ENCODE data around the gene CCR5. TPM values are rescaled to one million over a fixed set of nuclear protein-coding genes. Genes with fewer than 3 reads are reported as not detected.

CCR5 gene
- total and polyA plus RNA-seq, 9 of the 15 experiments (the other 6 are each of a cell fraction or from before 2014, with no cell fraction given): not detected

- TF ChIP-seq ZNF318 (IDR thresholded peaks at IDR 0.05; ENCODE audit: borderline replicate concordance in 1 of 2, low read depth in 1 of 2): no peak
- TF ChIP-seq STAT5A (IDR thresholded peaks at IDR 0.05; ENCODE audit: borderline replicate concordance, low read length): 0 out of 2 replicates have a peak, but pooled peaks have one; percentile 16
- no peak for TF ChIP-seq ZNF431 (CRISPR knock-in tag; IDR thresholded peaks at IDR 0.05)
- peak; percentile 92 for TF ChIP-seq L3MBTL2 (IDR thresholded peaks at IDR 0.05)
- TF ChIP-seq ZNF449 (CRISPR knock-in tag; IDR thresholded peaks at IDR 0.05): no peak
- TF ChIP-seq NR2C1 (IDR thresholded peaks at IDR 0.05): peak; percentile 64; the same call in 1 of the 2 replicates
- peak; percentile 83 for TF ChIP-seq NR2C1 (tag; IDR thresholded peaks at IDR 0.05)
- TF ChIP-seq ATF3 (IDR thresholded peaks at IDR 0.05): peak; percentile 70
- no peak for TF ChIP-seq ATF3 (CRISPR knock-in tag; conservative IDR thresholded peaks at IDR 0.05)
- TF ChIP-seq TRIM24 (IDR thresholded peaks at IDR 0.05): peak; percentile 62 to 80; a peak in 3 of 4 replicates
- peak; percentile 60 for TF ChIP-seq CBFA2T3 (IDR thresholded peaks at IDR 0.05)
- peak; percentile 78 for TF ChIP-seq ATF7 (IDR thresholded peaks at IDR 0.05)
- TF ChIP-seq ARID1B (IDR thresholded peaks at IDR 0.05): peak; percentile 40; the same call in 1 of the 2 replicates
- 0 out of 2 replicates have a peak, but pooled peaks have one; percentile 46 for TF ChIP-seq SOX6 (IDR thresholded peaks at IDR 0.05)
- TF ChIP-seq CEBPB (tag; IDR thresholded peaks at IDR 0.05): peak; percentile 98
- TF ChIP-seq HES1 (IDR thresholded peaks at IDR 0.05; ENCODE audit: low read depth): peak; percentile 56; the same call in 1 of the 2 replicates
- TF ChIP-seq NBN (IDR thresholded peaks at IDR 0.05; ENCODE audit: low read depth): 0 out of 2 replicates have a peak, but pooled peaks have one; percentile 40
These were observed 23.0 kb downstream of the CCR5 start (continued) for GRCh38 chr3:46393554-46394434.

Measured in K562 (cell line).